Large intestine (tissue), 3 donors: Measurements from ENCODE around the gene SORBS1. TPM values are rescaled to one million over a fixed set of nuclear protein-coding genes. Genes with fewer than 3 reads are reported as not detected.
A peak's percentile ranks its signal among the peaks of the same experiment; 100 is the strongest.

Experiments
- DNase-seq, 2 donors: peaks; one replicate each; pipeline versions ENCODE4 v3.0.0 to v3.0.0-alpha.2; 2013
- H3K27ac ChIP-seq: one replicate; pipeline ENCODE4 v1.5.1; 2013; ENCODE audit warnings: low read length
- H3K27me3 ChIP-seq: 2 replicates; pipeline ENCODE4 v1.6.1; 2013; ENCODE audit warnings: low read length; ENCODE audit not compliant: control insufficient read depth, insufficient read depth
- H3K36me3 ChIP-seq: 2 replicates; pipeline ENCODE4 v1.6.1; 2013; ENCODE audit warnings: low read length; ENCODE audit not compliant: control insufficient read depth, insufficient read depth
- H3K4me1 ChIP-seq: one replicate; pipeline ENCODE4 v1.6.1; 2013; ENCODE audit warnings: low read length; ENCODE audit not compliant: control insufficient read depth, insufficient read depth
- H3K4me3 ChIP-seq: one replicate; pipeline ENCODE4 v1.5.1; 2013; ENCODE audit warnings: low read length
- H3K9me3 ChIP-seq: one replicate; pipeline ENCODE4 v1.6.1; 2013; ENCODE audit warnings: mild to moderate bottlenecking, low read depth, low read length, moderate library complexity; ENCODE audit not compliant: control insufficient read depth
- WGBS: methylation state at CpG from one replicate; pipeline ENCODE4 v1.1.5; 2013; ENCODE audit warnings: low lambda C conversion rate; ENCODE audit not compliant: insufficient coverage; 5-methylcytosine and 5-hydroxymethylcytosine counted together
- polyA plus RNA-seq: library from polyadenylated mRNA; unstranded; fragments of 120-200 nt; gene quantifications from one replicate; pipeline ENCODE4 v1.2.1, GENCODE V29; 2013

The SORBS1 gene
- polyA plus RNA-seq, 1 donor: 60.2 TPM

- H3K27me3 ChIP-seq: no peaks in the 10 kb centered on the region
- peaks cover 31% of the 10 kb centered on the region for H3K4me1 ChIP-seq
- WGBS: 80% methylated on average over 1 of the region's 4 CpGs
- H3K27ac ChIP-seq: no peak overlapping the region
- no peak for DNase-seq
- no peaks in the 10 kb centered on the region for H3K9me3 ChIP-seq
- no peaks in the 10 kb centered on the region for H3K36me3 ChIP-seq
- no peak overlapping the region for H3K4me3 ChIP-seq
These were observed 56.9 kb downstream of the SORBS1 start for GRCh38 chr10:95504246-95504691.

GRCh38 chr10:95503526-95503925 is 57.6 kb downstream of the SORBS1 start:
- no CpG with 5 or more reads among the region's 3 CpGs for WGBS
- Histone ChIP-seq H3K27ac (peak overlapping the region; percentile 84), H3K4me1 (peaks cover 31% of the 10 kb centered on the region), H3K36me3 (no peaks in the 10 kb centered on the region), H3K27me3 (no peaks in the 10 kb centered on the region), H3K4me3 (no peak overlapping the region), H3K9me3 (no peaks in the 10 kb centered on the region)
- DNase-seq: no peak

DNA sequence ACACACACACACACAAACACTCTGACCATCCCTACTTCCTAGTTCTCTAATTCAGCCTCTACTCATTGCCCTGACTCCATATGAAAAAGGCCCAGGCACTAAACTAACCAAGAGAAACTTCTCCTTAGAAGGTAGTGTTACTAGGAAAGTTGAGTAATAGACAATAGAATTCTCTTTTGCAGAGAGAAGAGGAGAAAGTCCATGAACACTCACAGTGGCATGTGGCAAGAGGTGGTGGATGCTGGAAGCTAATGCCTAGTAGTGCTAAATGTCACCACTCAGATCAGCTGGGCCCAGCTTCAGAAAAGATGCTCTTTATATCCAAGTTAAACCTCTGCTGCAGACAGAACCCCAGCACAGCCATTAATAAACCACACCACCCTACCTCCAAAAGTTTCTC is 58.2 kb downstream of the SORBS1 start:
- peaks cover 28% of the 10 kb centered on the region for H3K4me1 ChIP-seq
- no peaks in the 10 kb centered on the region for H3K9me3 ChIP-seq
- no peak overlapping the region for H3K4me3 ChIP-seq
- peak; percentile 79 to 87 for DNase-seq
- peak overlapping the region; percentile 84 for H3K27ac ChIP-seq
- no peaks in the 10 kb centered on the region for H3K27me3 ChIP-seq
- no peaks in the 10 kb centered on the region for H3K36me3 ChIP-seq

GRCh38 chr10:95502377-95502776 is 58.8 kb downstream of the SORBS1 start:
- no peaks in the 10 kb centered on the region for H3K27me3 ChIP-seq
- no peaks in the 10 kb centered on the region for H3K9me3 ChIP-seq
- H3K4me1 ChIP-seq: peaks cover 28% of the 10 kb centered on the region
- no peaks in the 10 kb centered on the region for H3K36me3 ChIP-seq
- H3K27ac ChIP-seq: peak overlapping the region; percentile 84
- no peak overlapping the region for H3K4me3 ChIP-seq
- WGBS: no CpG with 5 or more reads among the region's 1 CpG
- DNase-seq: no peak

GRCh38 chr10:95501203-95502094 is 59.7 kb downstream of the SORBS1 start:
- H3K4me3 ChIP-seq: no peak overlapping the region
- DNase-seq: no peak
- H3K9me3 ChIP-seq: no peaks in the 10 kb centered on the region
- H3K4me1 ChIP-seq: peaks cover 28% of the 10 kb centered on the region
- H3K27ac ChIP-seq: peak overlapping the region; percentile 84
- H3K27me3 ChIP-seq: no peaks in the 10 kb centered on the region
- WGBS: 100% methylated on average over 1 of the region's 10 CpGs
- no peaks in the 10 kb centered on the region for H3K36me3 ChIP-seq

GRCh38 chr10:95500649-95501048 is 60.5 kb downstream of the SORBS1 start:
- Histone ChIP-seq H3K27me3 (no peaks in the 10 kb centered on the region), H3K4me1 (peaks cover 28% of the 10 kb centered on the region)
- WGBS: no CpG with 5 or more reads among the region's 7 CpGs

DNA sequence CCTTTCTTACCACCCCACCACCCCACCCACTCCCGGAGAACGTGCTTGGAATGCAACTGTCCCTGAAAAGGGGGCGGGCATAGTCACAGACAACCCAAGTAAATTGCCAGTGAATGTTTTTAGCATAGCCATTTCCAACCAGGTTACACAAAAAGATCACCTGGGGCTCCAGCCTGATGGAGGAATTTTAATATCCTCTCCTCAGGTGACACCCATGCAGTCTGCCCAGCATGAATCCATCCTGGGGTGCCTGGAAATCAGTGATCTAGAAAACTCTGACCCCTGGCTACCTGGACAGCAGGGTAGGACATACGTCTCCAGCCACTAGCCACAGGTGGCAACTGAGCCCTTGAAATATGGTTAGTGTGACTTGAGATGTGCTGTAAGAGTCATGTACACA is 61.1 kb downstream of the SORBS1 start:
- no peaks in the 10 kb centered on the region for H3K9me3 ChIP-seq
- no peaks in the 10 kb centered on the region for H3K36me3 ChIP-seq
- no peak for DNase-seq
- H3K4me3 ChIP-seq: no peak overlapping the region
- H3K27me3 ChIP-seq: no peaks in the 10 kb centered on the region
- H3K4me1 ChIP-seq: peaks cover 28% of the 10 kb centered on the region
- H3K27ac ChIP-seq: no peak overlapping the region
- WGBS: 100% methylated on average over 1 of the region's 4 CpGs

More at GRCh38 chr10:95500649-95501048, 60.5 kb downstream of the SORBS1 start:
- Histone ChIP-seq H3K4me3 (no peak overlapping the region), H3K36me3 (no peaks in the 10 kb centered on the region), H3K9me3 (no peaks in the 10 kb centered on the region), H3K27ac (no peak overlapping the region)
- DNase-seq: no peak

DNA sequence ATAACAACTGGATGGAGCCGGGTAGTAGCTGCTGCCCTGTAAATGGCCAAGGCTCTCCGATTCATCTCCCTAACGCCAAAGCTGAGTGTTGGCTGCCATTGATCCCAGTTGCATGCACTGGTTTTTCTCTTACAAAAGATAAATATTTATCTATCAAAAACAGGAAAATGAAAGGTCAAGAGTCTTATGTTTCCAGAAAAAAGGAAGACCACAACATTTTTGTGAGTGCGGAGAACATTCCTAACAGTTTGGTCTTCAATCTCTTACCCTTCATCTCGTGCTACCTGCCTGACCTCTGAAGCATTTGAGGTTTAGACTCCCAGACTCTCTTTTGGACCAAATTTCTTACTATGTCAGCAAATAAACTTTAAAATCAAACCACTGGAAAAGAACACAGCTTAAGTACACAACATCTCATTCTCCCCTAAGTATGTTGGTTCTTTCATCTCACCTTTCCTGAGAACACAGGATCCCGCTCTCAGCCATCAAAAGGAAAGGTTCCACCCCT is 61.6 kb downstream of the SORBS1 start:
- H3K27ac ChIP-seq: no peak overlapping the region

DNA sequence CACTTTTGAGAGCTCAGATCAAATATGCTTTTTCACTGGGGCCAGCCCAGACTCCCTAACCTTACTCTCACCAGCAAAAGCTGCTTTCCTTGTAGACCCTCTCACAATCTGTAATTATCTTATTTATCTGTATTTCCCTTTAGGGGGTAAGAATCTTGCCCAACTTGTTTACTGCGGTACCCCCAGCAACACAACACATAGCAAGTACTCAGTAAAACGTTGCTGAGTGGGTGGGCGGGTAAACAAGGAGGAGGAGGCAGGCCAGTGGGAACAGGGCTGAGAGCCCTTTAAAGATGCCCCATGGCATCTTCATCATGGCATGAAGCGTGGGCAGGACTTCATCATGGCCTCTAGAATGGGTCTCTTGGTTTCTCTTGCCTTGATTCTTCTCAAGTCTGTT is 64.2 kb downstream of the SORBS1 start:
- H3K4me1 ChIP-seq: peaks cover 12% of the 10 kb centered on the region

More for the DNA sequence above, 61.6 kb downstream of the SORBS1 start:
- DNase-seq: no peak
- 60% methylated on average over 1 of the region's 6 CpGs for WGBS
- H3K4me3 ChIP-seq: no peak overlapping the region
- H3K36me3 ChIP-seq: no peaks in the 10 kb centered on the region
- peaks cover 28% of the 10 kb centered on the region for H3K4me1 ChIP-seq
- H3K27me3 ChIP-seq: no peaks in the 10 kb centered on the region
- no peaks in the 10 kb centered on the region for H3K9me3 ChIP-seq

GRCh38 chr10:95496246-95496911 is 64.8 kb downstream of the SORBS1 start:
- WGBS: 100% methylated on average over 1 of the region's 2 CpGs
- no peak overlapping the region for H3K27ac ChIP-seq

More for the DNA sequence above, 64.2 kb downstream of the SORBS1 start:
- WGBS: no CpG with 5 or more reads among the region's 4 CpGs
- Histone ChIP-seq H3K27me3 (no peaks in the 10 kb centered on the region), H3K9me3 (no peaks in the 10 kb centered on the region), H3K27ac (no peak overlapping the region), H3K36me3 (no peaks in the 10 kb centered on the region), H3K4me3 (no peak overlapping the region)
- DNase-seq: no peak

More at GRCh38 chr10:95496246-95496911, 64.8 kb downstream of the SORBS1 start:
- Histone ChIP-seq H3K4me3 (no peak overlapping the region), H3K4me1 (peaks cover 6% of the 10 kb centered on the region), H3K36me3 (no peaks in the 10 kb centered on the region), H3K9me3 (no peaks in the 10 kb centered on the region), H3K27me3 (no peaks in the 10 kb centered on the region)
- DNase-seq: no peak
